ENCODE results near the gene RNF41. TPM values are rescaled to one million over a fixed set of nuclear protein-coding genes. Genes with fewer than 3 reads are reported as not detected.
A peak's percentile ranks its signal among the peaks of the same experiment; 100 is the strongest.

RNF41 gene
- total and polyA plus RNA-seq, 2 of the 13 experiments (the other 11 are each of a cell fraction or from before 2014, with no cell fraction given), result 27.1 to 39.4 TPM

DNA sequence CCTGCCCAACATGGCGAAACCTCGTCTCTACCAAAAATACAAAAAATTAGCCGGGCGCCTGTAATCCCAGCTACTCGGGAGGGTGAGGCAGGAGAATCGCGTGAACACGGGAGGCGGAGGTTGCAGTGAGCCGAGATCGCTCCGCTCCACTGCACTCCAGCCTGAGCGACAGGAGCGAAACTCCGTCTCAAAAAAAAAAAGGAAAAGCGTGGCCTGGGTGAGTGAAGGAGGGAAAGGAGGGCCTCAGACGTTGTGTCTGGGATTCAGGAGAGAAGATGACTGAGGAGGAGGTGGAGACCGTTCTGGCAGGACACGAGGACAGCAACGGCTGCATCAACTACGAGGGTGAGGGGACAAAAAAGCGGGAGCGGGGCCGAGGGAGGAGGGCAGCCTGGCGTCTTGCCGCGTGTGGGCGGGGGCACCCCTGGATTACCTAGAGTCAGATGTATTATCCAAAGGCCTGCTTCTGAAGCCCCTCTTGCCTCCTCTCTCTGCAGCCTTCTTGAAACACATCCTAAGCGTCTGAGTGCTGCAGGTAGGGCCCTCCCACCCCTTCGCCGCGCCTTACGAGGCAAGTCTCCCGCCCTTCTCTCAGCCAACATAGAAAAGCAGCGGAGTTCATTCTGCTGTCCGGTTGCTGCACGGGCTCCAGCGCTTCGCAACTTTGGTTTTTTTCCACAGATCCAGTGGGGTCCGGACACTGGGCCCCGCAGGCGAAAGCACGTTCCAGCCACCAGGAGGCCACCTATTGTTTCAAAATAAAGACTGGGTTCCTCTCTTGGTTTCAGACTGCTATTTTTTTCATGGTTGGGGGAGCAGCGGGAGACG, 64.3 kb downstream of the RNF41 start (continued):
- TF ChIP-seq, protein P1, sequence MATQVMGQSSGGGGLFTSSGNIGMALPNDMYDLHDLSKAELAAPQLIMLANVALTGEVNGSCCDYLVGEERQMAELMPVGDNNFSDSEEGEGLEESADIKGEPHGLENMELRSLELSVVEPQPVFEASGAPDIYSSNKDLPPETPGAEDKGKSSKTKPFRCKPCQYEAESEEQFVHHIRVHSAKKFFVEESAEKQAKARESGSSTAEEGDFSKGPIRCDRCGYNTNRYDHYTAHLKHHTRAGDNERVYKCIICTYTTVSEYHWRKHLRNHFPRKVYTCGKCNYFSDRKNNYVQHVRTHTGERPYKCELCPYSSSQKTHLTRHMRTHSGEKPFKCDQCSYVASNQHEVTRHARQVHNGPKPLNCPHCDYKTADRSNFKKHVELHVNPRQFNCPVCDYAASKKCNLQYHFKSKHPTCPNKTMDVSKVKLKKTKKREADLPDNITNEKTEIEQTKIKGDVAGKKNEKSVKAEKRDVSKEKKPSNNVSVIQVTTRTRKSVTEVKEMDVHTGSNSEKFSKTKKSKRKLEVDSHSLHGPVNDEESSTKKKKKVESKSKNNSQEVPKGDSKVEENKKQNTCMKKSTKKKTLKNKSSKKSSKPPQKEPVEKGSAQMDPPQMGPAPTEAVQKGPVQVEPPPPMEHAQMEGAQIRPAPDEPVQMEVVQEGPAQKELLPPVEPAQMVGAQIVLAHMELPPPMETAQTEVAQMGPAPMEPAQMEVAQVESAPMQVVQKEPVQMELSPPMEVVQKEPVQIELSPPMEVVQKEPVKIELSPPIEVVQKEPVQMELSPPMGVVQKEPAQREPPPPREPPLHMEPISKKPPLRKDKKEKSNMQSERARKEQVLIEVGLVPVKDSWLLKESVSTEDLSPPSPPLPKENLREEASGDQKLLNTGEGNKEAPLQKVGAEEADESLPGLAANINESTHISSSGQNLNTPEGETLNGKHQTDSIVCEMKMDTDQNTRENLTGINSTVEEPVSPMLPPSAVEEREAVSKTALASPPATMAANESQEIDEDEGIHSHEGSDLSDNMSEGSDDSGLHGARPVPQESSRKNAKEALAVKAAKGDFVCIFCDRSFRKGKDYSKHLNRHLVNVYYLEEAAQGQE (IDR thresholded peaks at IDR 0.05; ENCODE audit: borderline replicate concordance in 1 of 2, low read depth in 1 of 2, low read length in 2 of 2), result 0 out of 4 replicates have a peak, but pooled peaks of 1 of the 2 experiments have one; percentile 24
- TF ChIP-seq, protein P2, sequence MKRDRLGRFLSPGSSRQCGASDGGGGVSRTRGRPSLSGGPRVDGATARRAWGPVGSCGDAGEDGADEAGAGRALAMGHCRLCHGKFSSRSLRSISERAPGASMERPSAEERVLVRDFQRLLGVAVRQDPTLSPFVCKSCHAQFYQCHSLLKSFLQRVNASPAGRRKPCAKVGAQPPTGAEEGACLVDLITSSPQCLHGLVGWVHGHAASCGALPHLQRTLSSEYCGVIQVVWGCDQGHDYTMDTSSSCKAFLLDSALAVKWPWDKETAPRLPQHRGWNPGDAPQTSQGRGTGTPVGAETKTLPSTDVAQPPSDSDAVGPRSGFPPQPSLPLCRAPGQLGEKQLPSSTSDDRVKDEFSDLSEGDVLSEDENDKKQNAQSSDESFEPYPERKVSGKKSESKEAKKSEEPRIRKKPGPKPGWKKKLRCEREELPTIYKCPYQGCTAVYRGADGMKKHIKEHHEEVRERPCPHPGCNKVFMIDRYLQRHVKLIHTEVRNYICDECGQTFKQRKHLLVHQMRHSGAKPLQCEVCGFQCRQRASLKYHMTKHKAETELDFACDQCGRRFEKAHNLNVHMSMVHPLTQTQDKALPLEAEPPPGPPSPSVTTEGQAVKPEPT (CRISPR knock-in tag; IDR thresholded peaks at IDR 0.05; ENCODE audit: low read depth), result no peak
- TF ChIP-seq ZNF878 (CRISPR knock-in tag; IDR thresholded peaks at IDR 0.05) (peak; percentile 35; the same call in 1 of the 2 replicates), DNMT3B (CRISPR knock-in tag; conservative IDR thresholded peaks at IDR 0.05) (no peak), ZNF292 (CRISPR knock-in tag; IDR thresholded peaks at IDR 0.05; ENCODE audit: borderline replicate concordance, low read depth) (0 out of 2 replicates have a peak, but pooled peaks have one; percentile 14), ZNF652 (CRISPR knock-in tag; IDR thresholded peaks at IDR 0.05; ENCODE audit: borderline replicate concordance, low read depth) (peak; percentile 41; the same call in 1 of the 2 replicates), YEATS4 (CRISPR knock-in tag; IDR thresholded peaks at IDR 0.05; ENCODE audit: borderline replicate concordance) (peak; percentile 53; the same call in 1 of the 2 replicates), ZMYM4 (CRISPR knock-in tag; IDR thresholded peaks at IDR 0.05) (peak; percentile 53)
- TF ChIP-seq, protein P3, sequence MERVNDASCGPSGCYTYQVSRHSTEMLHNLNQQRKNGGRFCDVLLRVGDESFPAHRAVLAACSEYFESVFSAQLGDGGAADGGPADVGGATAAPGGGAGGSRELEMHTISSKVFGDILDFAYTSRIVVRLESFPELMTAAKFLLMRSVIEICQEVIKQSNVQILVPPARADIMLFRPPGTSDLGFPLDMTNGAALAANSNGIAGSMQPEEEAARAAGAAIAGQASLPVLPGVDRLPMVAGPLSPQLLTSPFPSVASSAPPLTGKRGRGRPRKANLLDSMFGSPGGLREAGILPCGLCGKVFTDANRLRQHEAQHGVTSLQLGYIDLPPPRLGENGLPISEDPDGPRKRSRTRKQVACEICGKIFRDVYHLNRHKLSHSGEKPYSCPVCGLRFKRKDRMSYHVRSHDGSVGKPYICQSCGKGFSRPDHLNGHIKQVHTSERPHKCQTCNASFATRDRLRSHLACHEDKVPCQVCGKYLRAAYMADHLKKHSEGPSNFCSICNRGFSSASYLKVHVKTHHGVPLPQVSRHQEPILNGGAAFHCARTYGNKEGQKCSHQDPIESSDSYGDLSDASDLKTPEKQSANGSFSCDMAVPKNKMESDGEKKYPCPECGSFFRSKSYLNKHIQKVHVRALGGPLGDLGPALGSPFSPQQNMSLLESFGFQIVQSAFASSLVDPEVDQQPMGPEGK (CRISPR knock-in tag; IDR thresholded peaks at IDR 0.05), result peak; percentile 97
- TF ChIP-seq, protein P4, sequence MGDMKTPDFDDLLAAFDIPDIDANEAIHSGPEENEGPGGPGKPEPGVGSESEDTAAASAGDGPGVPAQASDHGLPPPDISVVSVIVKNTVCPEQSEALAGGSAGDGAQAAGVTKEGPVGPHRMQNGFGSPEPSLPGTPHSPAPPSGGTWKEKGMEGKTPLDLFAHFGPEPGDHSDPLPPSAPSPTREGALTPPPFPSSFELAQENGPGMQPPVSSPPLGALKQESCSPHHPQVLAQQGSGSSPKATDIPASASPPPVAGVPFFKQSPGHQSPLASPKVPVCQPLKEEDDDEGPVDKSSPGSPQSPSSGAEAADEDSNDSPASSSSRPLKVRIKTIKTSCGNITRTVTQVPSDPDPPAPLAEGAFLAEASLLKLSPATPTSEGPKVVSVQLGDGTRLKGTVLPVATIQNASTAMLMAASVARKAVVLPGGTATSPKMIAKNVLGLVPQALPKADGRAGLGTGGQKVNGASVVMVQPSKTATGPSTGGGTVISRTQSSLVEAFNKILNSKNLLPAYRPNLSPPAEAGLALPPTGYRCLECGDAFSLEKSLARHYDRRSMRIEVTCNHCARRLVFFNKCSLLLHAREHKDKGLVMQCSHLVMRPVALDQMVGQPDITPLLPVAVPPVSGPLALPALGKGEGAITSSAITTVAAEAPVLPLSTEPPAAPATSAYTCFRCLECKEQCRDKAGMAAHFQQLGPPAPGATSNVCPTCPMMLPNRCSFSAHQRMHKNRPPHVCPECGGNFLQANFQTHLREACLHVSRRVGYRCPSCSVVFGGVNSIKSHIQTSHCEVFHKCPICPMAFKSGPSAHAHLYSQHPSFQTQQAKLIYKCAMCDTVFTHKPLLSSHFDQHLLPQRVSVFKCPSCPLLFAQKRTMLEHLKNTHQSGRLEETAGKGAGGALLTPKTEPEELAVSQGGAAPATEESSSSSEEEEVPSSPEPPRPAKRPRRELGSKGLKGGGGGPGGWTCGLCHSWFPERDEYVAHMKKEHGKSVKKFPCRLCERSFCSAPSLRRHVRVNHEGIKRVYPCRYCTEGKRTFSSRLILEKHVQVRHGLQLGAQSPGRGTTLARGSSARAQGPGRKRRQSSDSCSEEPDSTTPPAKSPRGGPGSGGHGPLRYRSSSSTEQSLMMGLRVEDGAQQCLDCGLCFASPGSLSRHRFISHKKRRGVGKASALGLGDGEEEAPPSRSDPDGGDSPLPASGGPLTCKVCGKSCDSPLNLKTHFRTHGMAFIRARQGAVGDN (CRISPR knock-in tag; IDR thresholded peaks at IDR 0.05), result peak; percentile 88

Data from HepG2 (cell line).